ENCODE measurements around the gene LINGO4.

The LINGO4 gene

DNA sequence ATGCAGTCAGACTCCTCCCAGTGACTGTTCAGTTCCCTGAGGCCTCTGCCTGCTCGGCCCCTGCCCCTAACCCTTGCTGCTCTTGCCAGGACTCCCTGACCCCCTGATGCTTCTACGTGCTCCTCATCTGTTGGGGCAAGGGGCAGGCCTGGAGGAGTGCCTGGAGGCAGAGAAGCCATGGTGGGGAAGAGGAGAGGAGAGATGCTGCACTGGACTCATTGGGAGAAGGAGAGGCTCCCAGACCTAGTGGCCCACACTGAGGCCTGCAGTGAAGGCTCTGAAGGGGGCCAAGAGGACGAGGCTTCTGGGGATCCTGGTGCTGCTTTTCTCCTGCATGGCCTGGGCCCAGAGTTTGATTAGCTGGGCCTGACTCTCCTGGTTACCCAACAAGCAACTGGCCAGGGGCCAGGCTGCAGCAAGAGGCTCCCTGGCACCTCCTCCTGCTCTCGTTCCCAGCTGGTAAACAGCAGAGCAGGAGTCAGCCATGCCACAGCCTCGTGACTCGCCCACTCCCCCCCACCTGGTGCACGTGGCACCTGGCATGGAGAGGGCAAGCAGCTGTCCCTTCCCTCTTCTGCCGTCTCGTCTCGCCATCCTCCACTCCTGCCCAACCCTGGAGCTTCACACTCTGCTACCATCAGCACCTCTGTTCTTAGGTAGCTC lies 27.2 kb upstream of the LINGO4 start:
- DNase-seq = no peak

DNA sequence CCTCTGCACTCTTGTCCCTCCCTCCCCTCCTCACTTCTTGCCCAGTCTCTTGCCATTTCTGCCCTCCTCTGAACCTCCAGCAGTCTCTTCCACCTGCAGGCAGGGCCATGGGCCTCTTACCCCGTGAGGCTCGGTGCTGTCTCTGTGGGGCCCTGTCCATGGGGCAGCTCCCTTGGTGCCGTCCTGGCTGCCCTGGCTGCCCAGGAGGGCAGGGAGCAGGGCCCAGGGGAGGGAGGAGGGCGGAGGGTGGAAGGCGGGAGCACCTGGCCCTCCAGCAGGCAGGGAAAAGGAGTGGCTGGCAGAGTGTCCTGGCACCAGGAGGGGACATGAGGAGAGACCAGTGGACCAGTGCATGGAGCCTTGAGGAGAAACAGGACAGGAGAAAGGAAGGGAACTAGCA lies 26.4 kb upstream of the LINGO4 start, which contains the start of gene RORC:
Gene RORC, minus strand, starts transcription at position 198 of the 400 bp plus-strand sequence. Its CDS starts 38 bp downstream, at position 160.
- no peak for DNase-seq

DNA sequence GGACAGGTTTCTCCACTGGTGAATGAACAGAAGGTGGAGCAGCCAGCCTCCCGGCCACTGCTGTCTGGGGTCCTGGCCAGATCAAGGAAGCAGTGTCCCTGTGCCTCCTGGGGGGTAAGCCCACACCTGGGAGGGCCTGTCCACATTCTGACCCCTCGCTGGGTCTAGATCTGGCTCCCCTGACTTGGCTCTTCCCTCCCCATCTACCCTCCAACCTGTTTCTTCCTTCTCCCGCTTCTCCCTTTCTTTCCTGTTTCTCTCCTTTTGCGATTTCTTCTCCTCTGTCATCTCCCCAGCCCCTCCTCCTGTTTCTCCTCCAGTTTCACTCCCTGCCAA lies 26.0 kb upstream of the LINGO4 start:
- no peak for DNase-seq

DNA sequence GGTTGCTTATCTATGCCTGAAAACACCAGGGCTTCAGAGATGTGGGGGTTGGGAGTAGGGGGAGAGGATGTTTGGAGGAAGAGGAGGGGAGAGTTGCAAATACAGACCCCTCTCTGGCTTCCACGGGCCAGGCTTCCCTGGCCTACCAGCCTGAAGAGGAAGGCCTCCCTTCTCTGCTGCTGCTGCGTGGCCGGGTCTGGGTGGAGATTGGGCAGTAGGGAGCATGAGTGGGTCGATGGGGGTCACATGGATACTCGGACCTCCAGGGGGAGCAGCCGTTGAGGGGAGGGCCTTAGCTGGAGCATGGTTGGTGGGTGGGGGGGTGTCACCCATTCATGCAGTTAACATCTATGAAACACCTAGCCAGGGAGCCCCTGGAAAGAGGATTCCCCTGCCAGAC lies 24.8 kb upstream of the LINGO4 start:
- no peak for DNase-seq

DNA sequence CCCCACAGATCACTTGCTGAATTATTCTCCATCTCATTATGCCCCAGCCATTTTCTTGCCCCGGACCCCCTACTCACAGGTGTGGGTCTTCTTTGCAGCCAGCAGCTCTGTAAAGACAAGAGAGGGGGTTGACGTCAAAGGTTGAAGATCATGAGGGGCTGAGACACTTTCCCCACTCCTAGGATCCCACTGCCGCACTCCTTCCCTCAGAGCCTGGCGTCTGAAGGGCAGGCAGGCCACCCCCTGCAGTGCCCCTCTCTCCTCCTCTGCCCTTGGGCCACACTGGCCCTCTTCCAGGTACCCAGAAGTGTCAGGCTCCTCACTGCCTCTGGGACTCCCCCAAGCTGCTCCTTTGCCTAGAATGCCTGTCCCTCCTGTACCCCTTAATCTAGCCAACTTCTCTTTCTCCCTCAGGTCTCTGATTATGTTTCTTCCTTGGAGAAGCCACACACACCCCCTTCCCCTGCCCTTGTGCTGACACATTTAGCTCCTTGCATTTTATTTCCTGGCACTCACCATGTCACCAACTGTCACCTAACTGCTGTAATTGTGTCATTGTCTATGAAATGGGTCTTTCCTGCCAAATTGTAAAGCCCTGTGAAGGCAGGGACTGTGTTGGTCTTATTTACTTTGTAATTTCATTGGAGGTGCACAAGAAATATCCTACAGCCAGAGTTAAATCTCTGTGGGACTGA lies 24.3 kb upstream of the LINGO4 start:
- no peak for DNase-seq

DNA sequence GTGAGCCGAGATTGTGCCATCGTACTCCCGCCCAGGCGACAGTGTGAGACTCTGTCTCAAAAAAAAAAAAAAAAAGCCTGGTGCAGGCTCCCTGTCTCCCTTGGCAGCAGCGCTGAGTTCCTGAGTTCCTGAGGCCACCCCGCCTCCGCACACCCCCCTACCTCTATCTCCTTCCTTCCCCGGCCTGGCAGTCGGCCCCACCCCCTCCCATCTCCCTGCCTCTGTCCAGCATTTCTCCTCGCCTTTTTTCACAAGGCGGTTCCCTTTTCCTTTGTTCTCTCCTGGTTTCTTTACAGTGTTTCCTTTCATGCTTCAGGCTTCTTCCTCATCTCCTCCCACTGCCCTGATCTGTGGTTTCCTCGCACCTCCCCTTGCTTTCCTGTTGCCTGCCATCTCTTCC lies 23.7 kb upstream of the LINGO4 start:
- DNase-seq = no peak

DNA sequence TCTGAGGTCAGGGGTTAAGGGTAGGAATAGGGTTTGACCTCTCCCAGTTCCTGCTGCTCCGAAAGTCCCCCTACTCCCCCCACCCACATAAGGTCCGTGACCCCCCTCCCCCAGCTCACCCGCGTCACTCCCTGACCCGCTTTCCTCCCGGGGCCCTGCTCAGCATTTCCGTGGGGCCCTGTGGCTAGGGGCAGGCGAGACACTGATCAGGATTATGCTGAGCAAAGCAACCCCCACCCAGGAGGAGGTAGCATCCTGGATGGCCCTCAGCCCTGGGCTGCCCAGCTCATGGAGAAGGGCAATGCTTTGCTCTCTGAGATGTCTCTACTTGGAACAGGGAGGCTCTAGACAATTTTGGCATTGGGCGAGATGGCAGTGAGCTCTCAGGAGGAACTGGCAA lies 22.6 kb upstream of the LINGO4 start:
- no peak for DNase-seq

DNA sequence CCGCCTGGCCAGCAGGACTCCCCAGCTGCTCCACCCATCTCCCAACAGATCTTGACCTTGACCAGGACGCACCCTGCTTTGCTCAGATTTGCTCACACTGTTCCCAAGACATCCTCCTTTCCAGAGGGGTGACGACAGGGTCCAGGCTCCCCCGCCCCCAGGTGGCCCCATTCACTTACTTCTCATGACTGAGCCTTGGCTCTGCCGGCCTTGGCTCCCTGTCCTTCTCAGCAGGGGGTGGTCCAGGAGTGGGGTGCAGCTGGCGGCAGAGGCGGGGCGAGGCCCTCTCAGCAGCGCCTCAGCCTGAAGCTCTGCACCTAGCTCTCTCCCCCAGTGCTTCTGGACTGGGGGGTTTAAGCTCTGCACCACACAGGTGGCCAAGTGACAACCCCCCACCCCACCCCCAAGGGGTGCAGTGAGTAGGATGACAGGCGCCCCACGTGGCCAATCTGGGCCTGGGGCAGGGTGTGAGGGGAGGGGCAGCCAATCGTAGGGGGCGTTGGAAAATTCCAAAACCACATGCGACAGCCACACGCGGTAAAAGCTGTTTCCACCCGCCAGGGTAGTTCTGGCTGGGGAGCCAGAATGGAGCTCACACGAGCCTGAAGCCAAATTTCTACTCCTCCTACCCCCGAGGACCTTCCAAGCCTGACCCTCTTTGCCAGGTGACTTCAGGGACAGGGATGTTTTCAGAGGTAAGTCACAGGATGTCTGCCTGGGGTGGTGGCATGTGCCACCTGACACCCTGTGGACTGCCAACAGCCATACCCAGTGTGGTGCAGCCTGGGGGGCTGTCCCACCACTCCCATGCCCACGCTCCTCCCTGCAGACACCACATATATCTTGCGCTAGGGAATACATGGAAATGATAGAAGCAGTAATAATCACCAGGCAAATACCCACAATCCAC lies 20.8 kb upstream of the LINGO4 start:
- peak; percentile 62 for DNase-seq

DNA sequence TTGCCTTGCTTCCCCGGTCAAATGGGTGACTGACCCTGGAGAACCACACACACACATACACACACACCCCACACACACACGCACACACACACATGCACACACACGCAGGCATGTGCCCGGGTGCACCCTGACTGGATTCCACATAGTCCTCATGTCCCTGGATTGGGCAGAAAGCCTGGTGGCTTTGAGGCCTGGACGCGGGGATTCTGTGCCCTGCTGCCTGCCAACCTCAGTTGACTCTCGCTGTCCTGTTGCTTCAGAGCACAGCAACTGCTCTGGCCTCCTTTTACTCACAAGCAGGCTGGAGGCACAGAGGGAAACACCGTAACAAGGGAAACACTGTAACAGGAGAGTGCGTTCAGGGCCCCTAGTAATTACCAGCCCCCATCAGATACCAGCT lies 20.0 kb upstream of the LINGO4 start:
- no peak for DNase-seq

DNA sequence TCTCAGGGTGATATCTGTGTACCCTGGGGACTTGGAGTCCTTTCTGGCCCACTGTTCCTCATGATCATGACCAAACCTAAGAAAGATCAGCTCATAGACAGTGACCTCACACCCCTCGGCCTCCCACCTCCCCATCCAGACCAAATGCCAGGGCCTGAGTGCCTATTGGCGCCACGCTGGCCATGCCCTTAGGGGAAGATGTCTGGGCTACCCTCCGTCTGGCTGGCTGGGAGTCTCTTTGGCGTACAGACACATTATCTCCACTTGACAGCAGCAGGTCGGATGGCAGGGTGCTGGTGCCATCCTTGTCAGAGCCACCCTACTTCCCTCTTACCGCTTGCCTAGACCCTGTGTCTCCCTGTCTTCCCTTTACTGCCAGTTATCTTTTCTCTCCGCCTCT lies 18.0 kb upstream of the LINGO4 start:
- DNase-seq = no peak

DNA sequence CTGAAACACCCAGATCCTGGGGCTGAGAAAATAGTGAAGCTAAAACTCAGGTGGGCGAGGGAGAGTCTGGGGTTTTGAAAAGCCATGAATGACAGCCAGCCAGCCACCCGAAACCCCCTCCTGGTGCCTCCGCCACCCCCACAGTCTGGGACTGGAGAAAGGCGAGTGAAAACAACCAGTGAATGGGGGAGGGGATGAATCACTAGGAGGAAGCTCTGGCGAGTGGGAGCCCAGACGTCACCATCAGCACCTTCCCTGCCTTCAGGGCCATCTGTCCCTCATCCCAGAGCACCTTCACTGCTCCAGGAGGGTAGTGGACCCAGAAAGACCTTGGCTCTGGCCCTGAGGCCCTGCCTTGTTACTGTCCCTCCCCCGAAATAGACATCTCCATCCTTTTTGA lies 17.2 kb upstream of the LINGO4 start:
- DNase-seq = peak; percentile 81

DNA sequence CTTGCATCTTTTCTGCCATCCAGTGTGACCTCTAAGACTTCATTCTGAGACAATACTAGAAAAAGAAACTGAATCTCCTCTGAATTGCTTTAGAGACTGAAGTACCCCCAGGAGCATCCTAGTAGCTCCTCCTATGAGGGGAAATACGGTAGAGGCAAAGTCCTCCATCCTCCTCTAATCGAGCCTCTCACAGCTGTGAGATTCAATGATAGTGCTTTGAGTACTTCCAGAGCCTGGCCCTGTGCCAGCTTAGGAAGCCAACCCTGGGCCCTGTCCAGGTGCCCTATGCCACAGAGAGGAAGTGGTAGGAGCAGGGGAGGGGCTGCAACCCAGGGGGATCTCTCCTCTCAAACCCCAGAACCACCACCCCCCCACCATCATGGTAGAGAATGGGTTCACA lies 15.7 kb upstream of the LINGO4 start:
- no peak for DNase-seq

DNA sequence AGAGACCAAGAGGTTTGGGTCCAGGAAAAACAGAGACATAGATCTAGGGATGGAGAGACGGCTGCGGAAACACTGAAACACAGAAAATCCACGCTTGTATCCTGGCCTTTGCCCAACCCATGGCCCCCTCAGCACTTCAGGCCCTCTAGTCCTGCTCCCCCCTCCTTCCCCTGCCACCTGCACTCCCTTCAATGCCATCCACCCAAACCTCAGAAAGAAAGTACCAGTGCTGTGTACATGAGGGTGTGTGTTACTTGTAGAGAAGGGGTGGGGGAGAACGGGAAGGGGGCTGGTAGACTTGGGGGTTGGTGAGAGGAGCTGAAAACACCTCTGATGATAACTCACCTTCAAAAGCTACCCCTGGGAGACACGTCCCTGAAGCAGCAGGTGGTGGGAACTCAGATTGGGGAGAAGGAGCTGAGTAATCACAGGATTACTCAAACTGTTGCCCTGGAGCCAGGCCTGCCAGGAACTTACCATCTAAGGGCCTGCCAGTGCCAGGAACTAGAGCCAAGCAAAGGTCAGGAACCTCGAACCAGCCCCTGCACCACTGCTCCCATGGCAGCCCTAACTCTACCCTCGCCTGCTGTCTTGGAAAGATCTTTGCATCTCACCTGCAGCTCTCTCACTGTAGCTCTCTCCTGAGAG lies 14.9 kb upstream of the LINGO4 start:
- peak; percentile 63 for DNase-seq

DNA sequence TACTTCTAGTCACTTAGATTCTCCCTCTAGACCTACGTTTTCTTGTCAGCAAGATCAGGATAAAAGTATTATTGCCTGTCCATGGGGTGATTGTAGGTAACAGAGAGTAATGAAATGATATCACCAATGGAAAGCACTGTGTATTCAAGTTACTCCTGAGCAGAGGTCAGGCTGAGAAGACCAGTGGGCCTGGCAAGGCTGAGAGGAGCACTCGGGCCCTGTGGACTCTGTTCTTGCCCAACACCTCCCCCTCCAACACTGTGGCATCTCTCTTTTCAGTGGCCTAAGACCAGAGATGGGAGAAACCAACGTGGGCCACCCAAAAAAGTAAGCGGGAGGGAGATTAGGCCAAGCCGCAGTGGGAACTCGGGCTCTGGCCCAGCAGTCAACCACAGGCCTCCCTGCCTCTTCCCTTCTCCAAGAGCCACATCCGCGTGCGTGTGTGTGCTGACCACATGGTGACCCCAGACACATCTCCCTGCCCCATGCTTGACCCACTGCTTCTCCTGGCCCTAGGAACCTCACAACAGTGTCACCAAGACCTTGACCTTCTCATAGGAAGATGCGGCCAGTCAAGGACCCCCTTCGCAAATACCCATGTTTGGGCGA lies 14.1 kb upstream of the LINGO4 start:
- no peak for DNase-seq

DNA sequence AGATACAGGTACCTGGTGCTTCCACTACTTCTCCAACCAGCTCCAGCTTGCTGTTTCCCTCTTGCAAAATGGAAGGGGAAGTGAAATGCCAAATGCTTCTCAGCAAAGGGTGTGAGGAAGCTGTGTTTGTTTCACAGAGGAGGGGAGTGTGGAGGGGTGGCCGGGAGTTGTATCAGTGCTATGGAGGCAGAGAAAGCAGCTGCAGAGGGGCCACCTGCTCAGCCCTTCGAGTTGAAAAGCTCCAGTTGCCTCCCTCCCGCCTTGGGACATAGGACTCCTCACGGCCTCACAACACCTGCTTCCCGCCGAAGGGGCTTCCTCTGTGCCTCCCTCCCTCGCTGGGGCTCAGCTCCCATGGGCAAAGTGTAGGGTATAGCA lies 12.1 kb upstream of the LINGO4 start:
- no peak for DNase-seq

DNA sequence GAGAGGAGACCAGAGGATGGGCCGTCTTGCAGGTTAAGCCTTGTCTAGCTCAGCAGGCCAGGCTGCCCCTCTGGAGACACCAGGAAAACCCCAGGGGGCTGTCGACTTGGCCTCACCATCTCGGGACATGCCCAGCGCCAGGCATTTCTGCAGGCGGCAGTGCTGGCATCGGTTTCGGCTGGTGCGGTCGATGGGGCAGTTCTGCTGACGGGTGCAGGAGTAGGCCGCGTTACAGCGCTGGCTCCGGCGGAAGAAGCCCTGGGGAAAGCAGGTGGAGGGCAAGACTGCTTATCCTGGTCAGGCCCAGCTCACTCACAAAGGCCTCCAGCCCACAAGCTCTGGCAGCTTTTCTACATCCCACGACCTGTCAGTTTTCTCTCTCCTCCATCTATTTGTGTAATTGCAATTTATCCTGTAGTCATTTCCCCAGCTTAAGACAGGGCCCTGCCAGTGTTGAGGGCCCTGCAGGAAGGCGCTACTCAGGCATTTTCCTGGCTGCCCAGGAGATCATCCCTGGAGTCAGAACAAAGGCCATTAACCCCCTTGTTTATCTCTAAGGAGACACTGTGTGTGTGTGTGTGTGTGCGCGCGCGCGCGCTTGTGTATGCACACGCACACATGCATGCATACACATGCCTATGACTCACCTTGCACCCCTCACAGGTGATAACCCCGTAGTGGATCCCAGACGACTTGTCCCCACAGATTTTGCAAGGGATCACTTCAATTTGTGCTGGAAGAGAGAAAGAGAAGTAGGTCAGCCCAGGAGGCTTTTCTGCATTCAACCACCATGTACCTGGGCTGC lies 11.5 kb upstream of the LINGO4 start:
- DNase-seq = no peak

DNA sequence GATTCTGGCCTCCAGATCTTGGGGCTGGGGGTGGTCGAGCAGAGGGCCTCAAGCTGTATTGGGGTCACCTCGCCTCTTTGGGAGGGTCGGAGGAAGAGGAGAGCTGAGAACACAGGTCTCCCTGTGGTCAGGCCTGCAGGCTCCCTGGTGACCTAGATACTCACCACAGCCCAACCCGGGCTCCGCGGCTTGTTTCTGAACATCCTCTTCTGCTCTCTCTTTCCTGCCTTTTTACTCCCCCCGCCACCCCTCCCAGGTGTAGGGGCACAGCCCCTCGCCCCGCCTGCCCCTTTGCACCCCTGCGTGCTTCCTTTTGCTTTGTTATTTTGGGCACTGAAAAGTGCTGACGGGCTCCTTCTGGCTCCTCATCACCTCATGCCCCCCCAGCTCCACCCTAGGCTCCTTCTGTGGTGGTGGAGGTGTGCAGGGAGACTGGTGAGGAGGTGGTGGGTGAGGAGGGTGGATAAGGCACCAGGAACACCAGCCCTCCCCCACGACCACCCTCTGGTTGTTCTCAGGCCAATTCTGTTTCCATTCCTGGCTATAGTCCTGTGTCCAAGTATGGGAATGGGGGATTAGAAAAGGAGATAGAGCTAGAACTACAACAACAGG lies 10.6 kb upstream of the LINGO4 start:
- no peak for DNase-seq

DNA sequence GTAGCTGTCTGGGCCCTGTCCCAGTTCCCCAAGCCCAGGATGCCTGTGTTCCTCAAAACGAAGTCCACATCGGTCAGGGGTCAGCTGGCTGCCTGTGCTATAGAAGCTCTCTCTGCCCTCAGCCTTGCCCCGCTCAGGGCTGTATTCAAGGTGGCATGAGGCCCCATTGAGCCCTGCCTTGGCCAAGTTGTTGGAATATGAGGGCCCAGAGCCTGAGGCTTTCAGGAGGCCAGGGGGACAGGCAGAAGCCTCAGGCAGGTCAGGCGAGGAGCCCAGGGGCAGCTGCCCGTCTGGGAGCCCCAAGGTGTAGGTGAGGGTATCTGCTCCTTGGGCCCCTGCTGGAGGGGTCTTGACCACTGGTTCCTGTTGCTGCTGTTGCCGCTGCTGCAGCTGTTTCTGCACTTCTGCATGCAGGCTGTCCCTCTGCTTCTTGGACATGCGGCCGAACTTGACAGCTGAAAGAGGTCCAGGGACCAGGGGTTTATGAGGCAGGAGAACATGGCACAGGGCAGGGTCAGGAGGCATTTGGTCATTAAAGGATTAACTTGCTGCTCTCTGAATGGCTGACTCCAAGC lies 9.8 kb upstream of the LINGO4 start:
- DNase-seq = no peak

DNA sequence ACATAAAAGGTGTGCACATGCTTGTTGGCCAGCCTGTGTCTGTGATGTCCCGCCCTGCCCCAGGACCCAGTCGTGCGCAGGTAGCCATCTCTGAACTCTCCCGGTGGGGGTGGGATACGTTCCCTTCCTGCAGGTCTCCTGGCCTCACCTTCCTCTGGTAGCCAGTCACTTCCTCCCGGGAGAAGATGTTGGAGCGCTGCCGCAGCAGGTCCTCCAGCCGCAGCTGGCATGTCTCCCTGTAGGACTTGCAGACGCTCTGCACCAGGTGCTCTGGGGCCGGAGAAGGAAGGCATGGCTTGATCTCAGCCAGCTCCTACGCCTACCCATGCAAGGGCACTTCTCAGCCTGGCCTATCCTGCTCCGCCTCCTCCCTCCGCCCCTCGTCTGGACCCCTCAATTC lies 9.2 kb upstream of the LINGO4 start:
- DNase-seq = no peak

DNA sequence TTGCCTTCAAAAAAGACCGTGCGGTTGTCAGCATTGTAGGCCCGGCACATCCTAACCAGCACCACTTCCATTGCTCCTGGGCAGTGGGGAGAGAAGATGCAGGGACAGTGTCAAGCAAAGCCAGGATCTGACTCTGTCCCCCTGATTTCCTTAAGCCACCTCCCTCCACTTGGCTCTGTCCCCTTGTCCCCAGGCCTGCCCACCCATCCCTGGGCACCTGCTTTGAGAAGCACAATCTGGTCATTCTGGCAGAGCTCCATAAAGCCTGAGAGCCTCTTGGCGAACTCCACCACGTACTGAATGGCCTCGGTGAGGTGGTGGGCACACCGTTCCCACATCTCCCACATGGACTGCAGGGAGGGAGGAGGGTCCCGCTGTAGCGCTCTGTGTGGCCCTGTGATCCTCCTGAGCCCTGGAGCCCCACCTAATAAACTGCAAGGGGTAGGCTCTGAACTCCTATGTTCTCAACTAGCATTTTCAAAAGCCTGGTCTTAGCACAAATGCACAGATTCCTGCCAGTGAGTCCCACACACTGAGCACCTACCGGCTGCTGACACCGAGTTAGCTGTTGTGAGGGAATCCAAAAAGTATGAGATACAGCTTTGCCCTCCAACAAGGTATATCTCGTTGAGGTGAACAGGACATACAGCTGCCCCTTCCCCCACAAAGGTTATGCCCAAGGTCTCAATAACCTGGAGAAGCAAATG lies 8.2 kb upstream of the LINGO4 start:
- DNase-seq = no peak

DNA sequence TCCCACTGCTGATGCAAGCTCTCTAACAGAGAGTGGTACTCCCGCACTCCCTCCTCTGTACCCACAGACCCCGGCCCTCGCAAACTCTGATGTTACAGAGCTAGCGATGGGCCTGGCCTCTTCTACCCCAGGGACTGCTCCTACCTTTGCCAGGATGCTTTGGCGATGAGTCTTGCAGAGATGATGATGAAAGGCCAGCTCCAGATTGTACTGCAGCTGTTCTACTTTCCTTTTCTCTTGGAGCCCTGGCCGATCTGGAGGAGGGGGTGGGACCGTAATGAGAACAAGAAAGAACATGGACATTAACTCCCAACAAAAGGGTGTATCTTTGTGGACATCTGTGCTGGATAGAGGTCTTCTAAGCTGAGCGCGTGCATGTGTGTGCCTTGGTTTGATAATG lies 6.0 kb upstream of the LINGO4 start:
- DNase-seq = no peak

Measured in stimulated activated CD8-positive, alpha-beta memory T cell treated with anti-CD3 and anti-CD28 coated beads, Interleukin-4, amount 100 ng/mL, for 48 hours (primary cell).